H9 (cell line): ENCODE results near the gene LKAAEAR1. TPM values are rescaled to one million over a fixed set of nuclear protein-coding genes. Genes with fewer than 3 reads are reported as not detected.

Experiments used
- DNase-seq: peaks from one replicate; pipeline ENCODE4 v3.0.0-alpha.2; 2017
- H2AFZ ChIP-seq: one replicate; pipeline ENCODE4 v1.6.1; 2013; ENCODE audit warnings: mild to moderate bottlenecking, low read length, control low read depth, moderate library complexity
- H2AK5ac ChIP-seq: 2 replicates; pipeline ENCODE4 v1.6.1; 2013; ENCODE audit warnings: low read length, control low read depth, mixed read lengths; ENCODE audit not compliant: insufficient read length
- H2BK120ac ChIP-seq: one replicate; pipeline ENCODE4 v1.6.1; 2013; ENCODE audit warnings: low read depth, mild to moderate bottlenecking, low read length, control low read depth, inconsistent platforms; ENCODE audit not compliant: poor library complexity, severe bottlenecking
- H2BK12ac ChIP-seq: 2 replicates; pipeline ENCODE4 v1.6.1; 2013; ENCODE audit warnings: low read length, control low read depth, mixed read lengths, low read depth; ENCODE audit not compliant: insufficient read length
- H2BK15ac ChIP-seq: 2 replicates; pipeline ENCODE4 v1.6.1; 2013; ENCODE audit warnings: low read depth, low read length, control low read depth
- H2BK20ac ChIP-seq: one replicate; pipeline ENCODE4 v1.6.1; 2013; ENCODE audit warnings: low read depth, mild to moderate bottlenecking, low read length, control low read depth, inconsistent platforms; ENCODE audit not compliant: poor library complexity, severe bottlenecking
- H2BK5ac ChIP-seq: 2 replicates; pipeline ENCODE4 v1.6.1; 2013; ENCODE audit warnings: low read length, control low read depth, mixed read lengths; ENCODE audit not compliant: insufficient read length
- H3K14ac ChIP-seq: 2 replicates; pipeline ENCODE4 v1.6.1; 2013; ENCODE audit warnings: low read length, control low read depth; ENCODE audit not compliant: insufficient read depth
- H3K18ac ChIP-seq: 2 replicates; pipeline ENCODE4 v1.6.1; 2013; ENCODE audit warnings: low read depth, mild to moderate bottlenecking, mixed read lengths, low read length, control low read depth; ENCODE audit not compliant: insufficient read length
- H3K23ac ChIP-seq: 2 replicates; pipeline ENCODE4 v1.6.1; 2013; ENCODE audit warnings: low read length, control low read depth, mixed read lengths, low read depth; ENCODE audit not compliant: insufficient read length
- H3K23me2 ChIP-seq: 2 replicates; pipeline ENCODE4 v1.6.1; 2013; ENCODE audit warnings: low read depth, mild to moderate bottlenecking, mixed read lengths, low read length, control low read depth; ENCODE audit not compliant: insufficient read length, poor library complexity, severe bottlenecking
- H3K27ac ChIP-seq: 2 replicates; pipeline ENCODE4 v1.5.1; 2013; ENCODE audit warnings: low read length, control low read depth, mixed read lengths, low read depth; ENCODE audit not compliant: insufficient read length
- H3K27me3 ChIP-seq: 2 replicates; pipeline ENCODE4 v1.6.1; 2013; ENCODE audit warnings: low read length, control low read depth, inconsistent platforms; ENCODE audit not compliant: insufficient read depth
- H3K4ac ChIP-seq: 2 replicates; pipeline ENCODE4 v1.6.1; 2013; ENCODE audit warnings: low read depth, mild to moderate bottlenecking, control low read depth, inconsistent platforms, low read length, moderate library complexity
- H3K4me1 ChIP-seq: 2 replicates; pipeline ENCODE4 v1.6.1; 2013; ENCODE audit warnings: low read length, control low read depth, inconsistent platforms; ENCODE audit not compliant: insufficient read depth
- H3K4me2 ChIP-seq: 2 replicates; pipeline ENCODE4 v1.6.1; 2013; ENCODE audit warnings: low read length, control low read depth, mixed read lengths; ENCODE audit not compliant: insufficient read length, insufficient read depth
- H3K56ac ChIP-seq: 2 replicates; pipeline ENCODE4 v1.6.1; 2013; ENCODE audit warnings: low read depth, mild to moderate bottlenecking, mixed read lengths, low read length, control low read depth; ENCODE audit not compliant: insufficient read length
- H3K79me1 ChIP-seq: 2 replicates; pipeline ENCODE4 v1.6.1; 2013; ENCODE audit warnings: low read depth, mild to moderate bottlenecking, moderate library complexity, low read length, control low read depth, inconsistent platforms; ENCODE audit not compliant: insufficient read depth, poor library complexity, severe bottlenecking
- H3K79me2 ChIP-seq: 2 replicates; pipeline ENCODE4 v1.6.1; 2013; ENCODE audit warnings: low read length, control low read depth, inconsistent platforms; ENCODE audit not compliant: insufficient read depth
- H3K9ac ChIP-seq: 2 replicates; pipeline ENCODE4 v1.6.1; 2013; ENCODE audit warnings: low read length, control low read depth, mixed read lengths; ENCODE audit not compliant: insufficient read length; ENCODE audit errors: extremely low read depth
- H3K9me3 ChIP-seq: one replicate; pipeline ENCODE4 v1.6.1; 2013; ENCODE audit warnings: low read depth, low read length, inconsistent platforms; ENCODE audit not compliant: control insufficient read depth
- H3T11ph ChIP-seq: one replicate; pipeline ENCODE4 v1.6.1; 2013; ENCODE audit warnings: mild to moderate bottlenecking, low read length, control low read depth, inconsistent platforms
- H4K20me1 ChIP-seq: one replicate; pipeline ENCODE4 v1.6.1; 2013; ENCODE audit not compliant: control insufficient read depth, insufficient read length, insufficient read depth
- H4K5ac ChIP-seq: 2 replicates; pipeline ENCODE4 v1.6.1; 2013; ENCODE audit warnings: low read depth, mild to moderate bottlenecking, mixed read lengths, low read length, control low read depth; ENCODE audit not compliant: insufficient read length
- H4K8ac ChIP-seq: replicated peaks from 2 replicates; pipeline ENCODE4 v1.6.1; 2013; ENCODE audit warnings: low read length, control low read depth, mixed read lengths, low read depth; ENCODE audit not compliant: insufficient read length
- H4K91ac ChIP-seq: 2 replicates; pipeline ENCODE4 v1.6.1; 2013; ENCODE audit warnings: low read depth, mild to moderate bottlenecking, moderate library complexity, mixed read lengths, low read length, control low read depth; ENCODE audit not compliant: insufficient read length
- H3K27ac Mint-ChIP-seq, 3 experiments: 2 replicates in 2 of 3; 3 replicates in 1 of 3; pipeline ENCODE4 v1.8.0; 2020 to 2021; ENCODE audit warnings: mixed read lengths in 3 of 3, mild to moderate bottlenecking in 1 of 3, moderate library complexity in 1 of 3
- H3K27me3 Mint-ChIP-seq: 2 replicates; pipeline ENCODE4 v1.8.0; 2021; ENCODE audit warnings: low read depth, mild to moderate bottlenecking, moderate library complexity, mixed read lengths
- H3K36me3 Mint-ChIP-seq, 3 experiments: 2 replicates in 2 of 3; 3 replicates in 1 of 3; pipeline ENCODE4 v1.8.0; 2020 to 2021; ENCODE audit warnings: low read depth in 3 of 3, mixed read lengths in 3 of 3; ENCODE audit not compliant: insufficient read depth in 1 of 3
- H3K4me1 Mint-ChIP-seq, 2 experiments: 2 replicates each; pipeline ENCODE4 v1.8.0; 2020; ENCODE audit warnings: mixed read lengths in 2 of 2
- H3K4me3 Mint-ChIP-seq, 2 experiments: 2 replicates in 1 of 2; 3 replicates in 1 of 2; pipeline ENCODE4 v1.8.0; 2020 to 2021; ENCODE audit warnings: mild to moderate bottlenecking in 2 of 2, mixed read lengths in 2 of 2, moderate library complexity in 1 of 2
- H3K9me3 Mint-ChIP-seq, 2 experiments: 2 replicates in 1 of 2; 3 replicates in 1 of 2; pipeline ENCODE4 v1.8.0; 2020; ENCODE audit warnings: mild to moderate bottlenecking in 2 of 2, mixed read lengths in 2 of 2, moderate library complexity in 1 of 2
- WGBS: extraction: QIAGEN DNeasy Blood & Tissue Kit; methylation state at CpG from one replicate; pipeline ENCODE4 v1.1.7; 2013; ENCODE audit warnings: missing lambda C conversion rate, low lambda C conversion rate, mixed read lengths; ENCODE audit not compliant: insufficient read length; ENCODE audit errors: extremely low coverage; 5-methylcytosine and 5-hydroxymethylcytosine counted together
- total RNA-seq: library from RNA; stranded (reverse); gene quantifications from 2 replicates; pipeline ENCODE4 v1.2.1, GENCODE V29; 2021
- TF ChIP-seq, protein P1 (sequence below): fragments of 200-600 bp; sonication (generic); conservative IDR thresholded peaks from 3 replicates; pipeline ENCODE4 v1.8.0; 2021; ENCODE audit warnings: antibody characterized with exemption, mild to moderate bottlenecking

LKAAEAR1 gene
- total RNA-seq, 1 experiment from 2014 or later = 0.39 TPM

DNA sequence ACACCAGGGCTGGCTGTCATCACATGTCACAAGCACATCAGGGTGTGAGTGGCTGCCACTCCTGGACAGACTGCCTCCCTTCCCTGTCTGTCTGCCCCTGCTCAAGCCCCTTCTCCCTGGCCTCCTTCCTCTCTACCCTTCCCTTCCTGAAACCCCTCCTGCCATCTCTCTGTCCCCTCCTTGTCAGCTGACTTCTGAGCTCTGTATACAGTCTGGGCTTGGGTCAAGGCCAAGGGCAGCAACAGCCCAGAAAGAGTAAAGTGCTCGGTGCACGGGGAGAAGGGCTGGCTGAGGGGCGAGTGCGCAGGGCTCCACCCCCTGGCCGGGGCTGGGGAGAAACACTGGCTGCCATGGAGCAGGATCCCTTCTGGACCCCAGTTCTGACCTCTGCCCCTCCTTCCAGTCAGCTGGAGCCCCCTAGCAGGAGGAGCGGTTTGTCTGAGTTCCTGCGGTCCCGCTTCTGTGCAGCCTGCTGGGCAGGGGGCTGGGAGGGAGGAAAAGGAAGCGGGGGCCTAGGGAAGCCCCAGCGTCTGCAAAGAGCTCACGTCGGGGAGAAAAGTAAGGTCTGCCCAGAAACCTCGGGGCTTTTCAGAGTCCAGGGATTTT lies 2.0 kb downstream of the LKAAEAR1 start:
- Histone ChIP-seq H3K27me3 (peaks cover 5% of the 10 kb centered on the region; the same call in 1 of the 2 replicates), H2BK20ac (no peak overlapping the region), H2AK5ac (no peak overlapping the region), H3K27ac (no peak overlapping the region), H3K23ac (no peak overlapping the region), H3T11ph (no peak overlapping the region), H4K5ac (no peak overlapping the region), H3K9ac (no peak overlapping the region), H3K4me2 (no peak overlapping the region), H3K4ac (no peak overlapping the region), H3K14ac (no peak overlapping the region), H3K79me2 (no peaks in the 10 kb centered on the region), H2BK12ac (no peak overlapping the region), H3K79me1 (no peaks in the 10 kb centered on the region), H3K9me3 (no peaks in the 10 kb centered on the region), H4K20me1 (no peaks in the 10 kb centered on the region), H2AFZ (no peak overlapping the region), H3K18ac (no peak overlapping the region), H3K4me1 (no peaks in the 10 kb centered on the region; the same call in 1 of the 2 replicates), H4K8ac (no peak overlapping the region), H2BK120ac (no peak overlapping the region), H2BK5ac (no peak overlapping the region), H2BK15ac (no peak overlapping the region), H3K23me2 (peaks cover 20% of the 10 kb centered on the region), H4K91ac (no peak overlapping the region), H3K56ac (no peak overlapping the region)
- peaks cover 32 to 45% of the 10 kb centered on the region in 2 experiments for H3K4me1 Mint-ChIP-seq
- H3K27ac Mint-ChIP-seq = no peak overlapping the region
- peak; percentile 48 for DNase-seq
- H3K36me3 Mint-ChIP-seq = no peaks in the 10 kb centered on the region; a peak in 1 of 7 replicates
- H3K4me3 Mint-ChIP-seq = peak overlapping the region; percentile 39 to 69; a peak in 4 of 5 replicates
- peaks cover 2 to 3% of the 10 kb centered on the region in 2 experiments; a peak in 3 of 5 replicates for H3K9me3 Mint-ChIP-seq
- peaks cover 59% of the 10 kb centered on the region for H3K27me3 Mint-ChIP-seq
- no CpG with 5 or more reads among the region's 13 CpGs for WGBS
- TF ChIP-seq, protein P1, sequence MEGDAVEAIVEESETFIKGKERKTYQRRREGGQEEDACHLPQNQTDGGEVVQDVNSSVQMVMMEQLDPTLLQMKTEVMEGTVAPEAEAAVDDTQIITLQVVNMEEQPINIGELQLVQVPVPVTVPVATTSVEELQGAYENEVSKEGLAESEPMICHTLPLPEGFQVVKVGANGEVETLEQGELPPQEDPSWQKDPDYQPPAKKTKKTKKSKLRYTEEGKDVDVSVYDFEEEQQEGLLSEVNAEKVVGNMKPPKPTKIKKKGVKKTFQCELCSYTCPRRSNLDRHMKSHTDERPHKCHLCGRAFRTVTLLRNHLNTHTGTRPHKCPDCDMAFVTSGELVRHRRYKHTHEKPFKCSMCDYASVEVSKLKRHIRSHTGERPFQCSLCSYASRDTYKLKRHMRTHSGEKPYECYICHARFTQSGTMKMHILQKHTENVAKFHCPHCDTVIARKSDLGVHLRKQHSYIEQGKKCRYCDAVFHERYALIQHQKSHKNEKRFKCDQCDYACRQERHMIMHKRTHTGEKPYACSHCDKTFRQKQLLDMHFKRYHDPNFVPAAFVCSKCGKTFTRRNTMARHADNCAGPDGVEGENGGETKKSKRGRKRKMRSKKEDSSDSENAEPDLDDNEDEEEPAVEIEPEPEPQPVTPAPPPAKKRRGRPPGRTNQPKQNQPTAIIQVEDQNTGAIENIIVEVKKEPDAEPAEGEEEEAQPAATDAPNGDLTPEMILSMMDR = 0 out of 3 replicates have a peak, but pooled peaks have one; percentile 10
